RWPE2 (cell line): ENCODE data around the gene TMTC4.

Experiments used
- ATAC-seq: fragments of 200-7000 bp; cut with Tn5 transposase; 3 replicates; pipeline ENCODE4 v1.9.1; 2021; ENCODE audit warnings: low read depth
- DNase-seq: peaks from one replicate; pipeline ENCODE4 v3.0.0-alpha.2; 2020; ENCODE audit warnings: low spot score
- H3K27ac ChIP-seq: fragments of 450-650 bp; 2 replicates; pipeline ENCODE4 v1.5.1; 2017; ENCODE audit warnings: mild to moderate bottlenecking; ENCODE audit not compliant: poor library complexity, severe bottlenecking
- H3K27me3 ChIP-seq: fragments of 250-450 bp; sonication (Bioruptor Pico); 2 replicates; pipeline ENCODE4 v1.5.1; 2021; ENCODE audit warnings: mild to moderate bottlenecking, moderate library complexity; ENCODE audit not compliant: insufficient read depth, poor library complexity, severe bottlenecking
- H3K36me3 ChIP-seq: fragments of 250-450 bp; sonication (Bioruptor Pico); 2 replicates; pipeline ENCODE4 v1.5.1; 2020; ENCODE audit warnings: low read depth, mild to moderate bottlenecking, moderate library complexity
- H3K4me1 ChIP-seq: fragments of 250-450 bp; sonication (Bioruptor Pico); 2 replicates; pipeline ENCODE4 v1.5.1; 2021; ENCODE audit warnings: mild to moderate bottlenecking, moderate library complexity; ENCODE audit not compliant: insufficient read depth, poor library complexity, severe bottlenecking
- H3K4me3 ChIP-seq: fragments of 250-450 bp; sonication (Bioruptor Pico); 2 replicates; pipeline ENCODE4 v1.5.1; 2021; ENCODE audit warnings: mild to moderate bottlenecking, moderate library complexity; ENCODE audit not compliant: severe bottlenecking
- H3K9me3 ChIP-seq: fragments of 250-450 bp; sonication (Bioruptor Pico); 2 replicates; pipeline ENCODE4 v1.5.1; 2021; ENCODE audit warnings: mild to moderate bottlenecking, moderate library complexity; ENCODE audit not compliant: severe bottlenecking
- CTCF ChIP-seq: fragments of 450-650 bp; IDR thresholded peaks from one replicate; pipeline ENCODE4 v1.5.1; 2017; ENCODE audit warnings: mild to moderate bottlenecking, moderate library complexity; ENCODE audit not compliant: poor library complexity, severe bottlenecking

Gene TMTC4

GRCh38 chr13:100561599-100562204 is 112.9 kb downstream of the TMTC4 start:
- no peak overlapping the region for H3K27ac ChIP-seq
- no peaks in the 10 kb centered on the region for H3K36me3 ChIP-seq
- TF ChIP-seq CTCF, result no peak
- no peaks in the 10 kb centered on the region for H3K9me3 ChIP-seq
- no peaks in the 10 kb centered on the region for H3K27me3 ChIP-seq
- DNase-seq, result no peak
- H3K4me1 ChIP-seq, result no peaks in the 10 kb centered on the region
- H3K4me3 ChIP-seq, result no peak overlapping the region
- ATAC-seq, result no peak

- Histone ChIP-seq H3K36me3 (no peaks in the 10 kb centered on the region), H3K9me3 (no peaks in the 10 kb centered on the region), H3K4me1 (no peaks in the 10 kb centered on the region), H3K4me3 (no peak overlapping the region), H3K27ac (no peak overlapping the region), H3K27me3 (no peaks in the 10 kb centered on the region)
- ATAC-seq, result no peak
- TF ChIP-seq CTCF, result no peak
- no peak for DNase-seq
These were observed 113.5 kb downstream of the TMTC4 start for GRCh38 chr13:100561158-100561499.

- TF ChIP-seq CTCF, result no peak
These were observed 114.0 kb downstream of the TMTC4 start for GRCh38 chr13:100560498-100561157.

GRCh38 chr13:100559886-100560285 is 114.7 kb downstream of the TMTC4 start:
- ATAC-seq (no peak), DNase-seq (no peak)
- Histone ChIP-seq H3K27me3 (no peaks in the 10 kb centered on the region), H3K4me3 (no peak overlapping the region), H3K27ac (no peak overlapping the region), H3K36me3 (no peaks in the 10 kb centered on the region), H3K9me3 (no peaks in the 10 kb centered on the region), H3K4me1 (no peaks in the 10 kb centered on the region)
- TF ChIP-seq CTCF, result no peak

More at GRCh38 chr13:100560498-100561157, 114.0 kb downstream of the TMTC4 start:
- DNase-seq (no peak), ATAC-seq (no peak)
- Histone ChIP-seq H3K4me3 (no peak overlapping the region), H3K36me3 (no peaks in the 10 kb centered on the region), H3K27me3 (no peaks in the 10 kb centered on the region), H3K4me1 (no peaks in the 10 kb centered on the region), H3K27ac (no peak overlapping the region), H3K9me3 (no peaks in the 10 kb centered on the region)
